Measurements from ENCODE around the gene FAM20B.

The FAM20B gene

DNA sequence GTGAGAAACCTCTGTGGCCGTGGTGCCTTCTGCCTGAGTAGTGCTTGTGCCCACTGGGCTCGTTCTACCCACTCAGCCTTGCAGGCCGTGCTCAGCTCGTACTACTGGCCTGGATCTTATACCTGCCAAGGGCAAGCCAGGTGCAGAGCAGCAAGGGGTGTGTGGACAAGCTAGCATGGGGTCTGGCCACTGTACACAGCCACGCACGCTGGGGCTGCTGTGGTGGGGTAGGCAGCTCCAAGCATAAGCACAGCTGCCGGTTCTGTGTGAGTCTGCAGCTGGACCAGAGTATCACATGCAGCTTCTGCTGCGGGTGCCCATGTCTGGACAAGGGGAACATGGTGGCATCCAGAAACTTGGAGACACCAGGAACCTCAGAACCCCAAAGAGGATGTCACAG, 16.4 kb downstream of the FAM20B start:
- TF ChIP-seq, protein P1, sequence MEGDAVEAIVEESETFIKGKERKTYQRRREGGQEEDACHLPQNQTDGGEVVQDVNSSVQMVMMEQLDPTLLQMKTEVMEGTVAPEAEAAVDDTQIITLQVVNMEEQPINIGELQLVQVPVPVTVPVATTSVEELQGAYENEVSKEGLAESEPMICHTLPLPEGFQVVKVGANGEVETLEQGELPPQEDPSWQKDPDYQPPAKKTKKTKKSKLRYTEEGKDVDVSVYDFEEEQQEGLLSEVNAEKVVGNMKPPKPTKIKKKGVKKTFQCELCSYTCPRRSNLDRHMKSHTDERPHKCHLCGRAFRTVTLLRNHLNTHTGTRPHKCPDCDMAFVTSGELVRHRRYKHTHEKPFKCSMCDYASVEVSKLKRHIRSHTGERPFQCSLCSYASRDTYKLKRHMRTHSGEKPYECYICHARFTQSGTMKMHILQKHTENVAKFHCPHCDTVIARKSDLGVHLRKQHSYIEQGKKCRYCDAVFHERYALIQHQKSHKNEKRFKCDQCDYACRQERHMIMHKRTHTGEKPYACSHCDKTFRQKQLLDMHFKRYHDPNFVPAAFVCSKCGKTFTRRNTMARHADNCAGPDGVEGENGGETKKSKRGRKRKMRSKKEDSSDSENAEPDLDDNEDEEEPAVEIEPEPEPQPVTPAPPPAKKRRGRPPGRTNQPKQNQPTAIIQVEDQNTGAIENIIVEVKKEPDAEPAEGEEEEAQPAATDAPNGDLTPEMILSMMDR (IDR thresholded peaks at IDR 0.05; ENCODE audit: low read depth, low read length, missing control alignments) = no peak
- H3K4me3 ChIP-seq (ENCODE audit: low read depth, low read length) = no peak overlapping the region
- DNase-seq (ENCODE audit: low read depth) = no peak

DNA sequence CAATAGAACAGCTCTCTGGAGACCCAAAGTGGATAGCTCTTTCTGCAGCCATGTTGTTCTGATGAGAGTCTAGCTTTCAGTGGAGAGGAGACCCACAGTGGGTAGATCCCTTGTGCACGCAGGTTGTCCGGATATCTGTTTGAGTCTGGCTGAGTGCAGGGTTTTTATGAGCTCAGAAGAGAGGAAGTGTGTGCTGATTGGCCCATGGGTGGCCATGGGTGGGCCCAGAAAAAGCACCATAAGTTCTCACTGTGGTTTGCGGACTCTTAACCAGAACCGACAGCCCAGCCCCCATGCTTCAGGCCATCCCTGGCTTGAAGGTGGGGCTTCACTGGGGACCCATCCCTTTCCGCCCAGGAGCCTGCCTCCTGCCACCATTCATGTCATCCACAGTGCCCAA, 17.0 kb downstream of the FAM20B start:
- no peak for DNase-seq (ENCODE audit: low read depth)
- TF ChIP-seq, protein P1 (IDR thresholded peaks at IDR 0.05; ENCODE audit: low read depth, low read length, missing control alignments) = no peak
- H3K4me3 ChIP-seq (ENCODE audit: low read depth, low read length) = no peak overlapping the region

DNA sequence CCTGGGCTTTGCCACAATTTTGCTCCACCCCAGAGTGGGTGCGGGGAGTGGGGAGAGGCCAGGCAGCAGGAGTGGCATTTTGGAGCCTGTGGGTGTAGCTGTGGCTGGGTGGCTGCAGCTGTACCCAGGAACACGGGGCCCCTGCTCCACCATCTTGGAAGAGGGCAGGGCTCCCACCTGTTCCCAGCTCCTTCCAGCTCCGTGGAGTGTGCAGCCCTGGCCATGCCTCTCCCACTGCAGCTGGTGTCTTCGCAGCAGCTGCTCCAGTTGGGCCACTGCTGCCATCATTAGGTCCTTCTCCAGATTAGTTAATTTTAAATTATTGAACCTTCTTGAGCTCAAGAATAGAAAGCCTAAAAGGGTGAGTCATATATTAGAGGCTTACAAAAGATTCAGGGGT, 17.6 kb downstream of the FAM20B start:
- DNase-seq (ENCODE audit: low read depth) = no peak
- TF ChIP-seq, protein P1 (IDR thresholded peaks at IDR 0.05; ENCODE audit: low read depth, low read length, missing control alignments) = no peak
- H3K4me3 ChIP-seq (ENCODE audit: low read depth, low read length) = no peak overlapping the region

DNA sequence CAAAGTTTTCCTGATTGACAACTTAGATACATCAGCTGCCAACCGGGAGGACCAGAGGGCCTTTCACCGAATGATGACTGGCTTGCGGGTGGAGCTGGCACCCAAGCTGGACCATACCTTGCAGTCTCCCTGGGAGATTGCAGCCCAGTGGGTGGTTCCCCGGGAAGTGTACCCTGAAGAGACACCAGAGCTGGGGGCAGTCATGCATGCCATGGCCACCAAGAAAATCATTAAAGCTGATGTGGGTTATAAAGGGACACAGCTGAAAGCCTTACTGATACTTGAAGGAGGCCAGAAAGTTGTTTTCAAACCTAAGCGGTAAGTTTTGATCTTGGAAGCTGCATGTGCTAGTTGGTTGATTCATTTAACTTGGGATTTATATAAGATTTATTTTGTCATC, 18.2 kb downstream of the FAM20B start:
- no peak overlapping the region for H3K4me3 ChIP-seq (ENCODE audit: low read depth, low read length)
- TF ChIP-seq, protein P1 (IDR thresholded peaks at IDR 0.05; ENCODE audit: low read depth, low read length, missing control alignments) = no peak
- DNase-seq (ENCODE audit: low read depth) = no peak

- TF ChIP-seq, protein P1 (IDR thresholded peaks at IDR 0.05; ENCODE audit: low read depth, low read length, missing control alignments) = no peak
- no peak overlapping the region for H3K4me3 ChIP-seq (ENCODE audit: low read depth, low read length)
- no peak for DNase-seq (ENCODE audit: low read depth)
Measured at GRCh38 chr1:179046808-179047635, 21.3 kb downstream of the FAM20B start.

DNA sequence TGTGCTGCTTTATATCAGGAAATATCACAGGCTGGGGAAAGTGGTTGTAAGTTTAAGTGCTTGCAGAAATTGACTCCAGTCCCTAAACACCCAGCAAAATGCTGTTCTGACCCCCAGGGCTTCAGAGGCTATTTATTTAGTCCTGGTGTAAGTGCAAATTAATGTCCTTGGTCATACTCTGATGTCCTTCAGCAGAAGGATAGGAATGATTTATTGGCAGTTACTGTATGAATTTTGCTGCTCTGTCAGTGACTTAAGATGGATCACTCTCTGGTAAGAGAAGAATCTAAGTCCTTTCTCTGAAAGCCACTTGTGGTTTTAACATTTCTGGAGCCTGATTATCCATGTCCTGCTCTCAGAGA, 21.9 kb downstream of the FAM20B start:
- DNase-seq (ENCODE audit: low read depth) = no peak
- H3K4me3 ChIP-seq (ENCODE audit: low read depth, low read length) = no peak overlapping the region
- TF ChIP-seq, protein P1 (IDR thresholded peaks at IDR 0.05; ENCODE audit: low read depth, low read length, missing control alignments) = no peak
